ENCODE data around the gene BAG1.

DNA sequence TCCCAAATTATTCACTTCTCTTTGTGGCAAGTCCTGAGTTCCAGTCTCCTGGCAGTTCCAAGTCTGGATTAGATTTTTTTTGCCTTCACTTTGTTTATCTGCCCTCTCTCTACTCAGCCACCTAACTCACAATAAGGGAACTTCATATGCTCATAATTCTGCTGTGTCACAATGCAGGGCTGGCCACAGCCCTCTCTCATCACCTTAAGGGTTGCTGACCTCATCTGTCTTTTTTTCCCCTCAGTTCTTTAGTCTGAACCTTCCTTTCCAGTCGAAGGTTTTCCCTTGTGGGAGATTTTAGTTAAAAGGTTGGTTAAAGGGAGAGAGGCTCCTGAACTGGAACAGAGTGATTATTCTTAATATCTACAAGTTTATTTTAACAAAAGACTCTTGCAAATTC lies 4.1 kb downstream of the BAG1 start:
- no peak for TF ChIP-seq CTCF (IDR thresholded peaks at IDR 0.05; ENCODE audit: insufficient read depth, low read depth, low read length)
- TF ChIP-seq EZH2 (IDR thresholded peaks at IDR 0.05; ENCODE audit: insufficient read depth, low read length): no peak

Measured in astrocyte (in vitro differentiated cells and primary cell).